H1 (cell line): Measurements from ENCODE around the gene IFT27. TPM values are rescaled to one million over a fixed set of nuclear protein-coding genes. Genes with fewer than 3 reads are reported as not detected.

ENCODE experiments used
- CTCF ChIA-PET: fragments of 300-600 bp; sonication (Branson Sonifier 250); formaldehyde crosslinking; loops from one replicate; lab custom pipeline; 2021; ENCODE audit not compliant: partially characterized antibody; lab: Charles Lee
- POLR2A ChIA-PET: fragments of 300-600 bp; sonication (Branson Sonifier 250); formaldehyde crosslinking; loops from one replicate; lab custom pipeline; 2021; ENCODE audit warnings: inconsistent platforms; ENCODE audit not compliant: partially characterized antibody; lab: Charles Lee
- DNase-seq, 2 experiments: peaks; one replicate each; pipeline versions ENCODE4 v3.0.0 to v3.0.0-alpha.2; 2010 to 2022; ENCODE audit warnings: low spot score in 2 of 2, low read depth in 1 of 2, mixed read lengths in 1 of 2
- FAIRE-seq: peaks from 2 replicates; lab custom pipeline; 2011; peaks lifted over from hg19 to GRCh38; lab: Jason Lieb, UNC
- H2AFZ ChIP-seq: 2 replicates; pipeline ENCODE4 v1.8.1; 2012; ENCODE audit warnings: low read length, inconsistent platforms
- H2AK5ac ChIP-seq: 2 replicates; pipeline ENCODE4 v1.6.1; 2013; ENCODE audit warnings: low read depth, low read length
- H2BK120ac ChIP-seq: replicated peaks from 2 replicates; pipeline ENCODE3; 2013; ENCODE audit warnings: low read depth, low read length, inconsistent platforms
- H2BK12ac ChIP-seq: 2 replicates; pipeline ENCODE4 v1.6.1; 2013; ENCODE audit warnings: low read depth, low read length
- H2BK15ac ChIP-seq: 2 replicates; pipeline ENCODE4 v1.6.1; 2013; ENCODE audit warnings: low read length
- H2BK20ac ChIP-seq: 2 replicates; pipeline ENCODE4 v1.6.1; 2013; ENCODE audit warnings: low read length
- H2BK5ac ChIP-seq: 2 replicates; pipeline ENCODE4 v1.6.1; 2013; ENCODE audit warnings: low read depth, low read length
- H3K14ac ChIP-seq: 2 replicates; pipeline ENCODE4 v1.6.1; 2013; ENCODE audit warnings: inconsistent platforms; ENCODE audit not compliant: insufficient read length
- H3K18ac ChIP-seq: 2 replicates; pipeline ENCODE4 v1.6.1; 2013; ENCODE audit warnings: low read length; ENCODE audit errors: extremely low read depth
- H3K23ac ChIP-seq: 2 replicates; pipeline ENCODE4 v1.6.1; 2013; ENCODE audit warnings: inconsistent platforms; ENCODE audit not compliant: insufficient read length
- H3K23me2 ChIP-seq: 2 replicates; pipeline ENCODE4 v1.6.1; 2013; ENCODE audit warnings: low read depth, low read length
- H3K27ac ChIP-seq: 2 replicates; pipeline ENCODE4 v1.6.1; 2011; ENCODE audit warnings: low read depth, low read length, inconsistent platforms
- H3K27me3 ChIP-seq, 4 experiments: replicated peaks in 1 of 4; 1 replicate in 1 of 4; 2 replicates in 3 of 4; pipeline versions ENCODE4 v1.6.1 to v1.8.1; 2011 to 2013; ENCODE audit warnings: low read length in 3 of 4, mild to moderate bottlenecking in 3 of 4, inconsistent platforms in 2 of 4, mixed read lengths in 2 of 4, moderate library complexity in 1 of 4; ENCODE audit not compliant: control insufficient read depth in 3 of 4, insufficient read depth in 3 of 4; ENCODE audit errors: extremely low read depth in 1 of 4
- H3K36me3 ChIP-seq, 4 experiments: 2 replicates each; pipeline versions ENCODE4 v1.6.1 to v1.8.1; 2011 to 2013; ENCODE audit warnings: mild to moderate bottlenecking in 4 of 4, low read length in 3 of 4, moderate library complexity in 2 of 4, control low read depth in 1 of 4, inconsistent platforms in 1 of 4; ENCODE audit not compliant: insufficient read depth in 4 of 4, control insufficient read depth in 2 of 4
- H3K4ac ChIP-seq: replicated peaks from 2 replicates; pipeline ENCODE3; 2013; ENCODE audit warnings: low read length, low read depth, mixed read lengths, inconsistent platforms; ENCODE audit not compliant: insufficient read length
- H3K4me1 ChIP-seq, 4 experiments: replicated peaks in 1 of 4; 1 replicate in 1 of 4; 2 replicates in 3 of 4; pipeline versions ENCODE4 v1.6.1 to v1.8.1; 2011 to 2013; ENCODE audit warnings: low read length in 3 of 4, inconsistent platforms in 2 of 4, mixed read lengths in 1 of 4; ENCODE audit not compliant: insufficient read depth in 4 of 4, control insufficient read depth in 3 of 4
- H3K4me2 ChIP-seq, 2 experiments: 2 replicates each; pipeline versions ENCODE4 v1.6.1 to v1.8.1; 2011 to 2013; ENCODE audit warnings: low read depth in 2 of 2, low read length in 2 of 2, control low read depth in 1 of 2, inconsistent platforms in 1 of 2, mild to moderate bottlenecking in 1 of 2; ENCODE audit not compliant: insufficient read depth in 1 of 2
- H3K4me3 ChIP-seq, 4 experiments: fragments of 200-600, 300-600 bp in 1 of 4; sonication (generic), shearing (Covaris generic), sonication (Bioruptor Twin) in 1 of 4; 2 replicates each; pipeline versions ENCODE4 v1.5.1 to v1.8.1; 2011 to 2016; ENCODE audit warnings: low read length in 4 of 4, low read depth in 3 of 4, control low read depth in 2 of 4, inconsistent platforms in 2 of 4, mild to moderate bottlenecking in 2 of 4, mixed read lengths in 1 of 4, moderate library complexity in 1 of 4; ENCODE audit not compliant: insufficient read depth in 2 of 4; ENCODE audit errors: extremely low read depth in 1 of 4
- H3K56ac ChIP-seq: replicated peaks from 2 replicates; pipeline ENCODE3; 2013; ENCODE audit warnings: low read depth, mild to moderate bottlenecking, mixed read lengths, low read length, inconsistent platforms; ENCODE audit not compliant: insufficient read length
- H3K79me1 ChIP-seq: 2 replicates; pipeline ENCODE4 v1.6.1; 2013; ENCODE audit warnings: low read depth, low read length, control low read depth
- H3K79me2 ChIP-seq, 2 experiments: 2 replicates each; pipeline versions ENCODE4 v1.6.1 to v1.8.1; 2012 to 2013; ENCODE audit warnings: low read length in 2 of 2, mild to moderate bottlenecking in 2 of 2, inconsistent platforms in 1 of 2; ENCODE audit not compliant: insufficient read depth in 2 of 2, control insufficient read depth in 1 of 2
- H3K9ac ChIP-seq, 4 experiments: replicated peaks in 1 of 4; 1 replicate in 1 of 4; 2 replicates in 3 of 4; pipeline versions ENCODE4 v1.6.1 to v1.8.1; 2011 to 2013; ENCODE audit warnings: low read depth in 3 of 4, low read length in 3 of 4, control low read depth in 2 of 4, mild to moderate bottlenecking in 2 of 4, moderate library complexity in 2 of 4, inconsistent platforms in 1 of 4; ENCODE audit errors: extremely low read depth in 1 of 4
- H3K9me3 ChIP-seq, 2 experiments: 2 replicates each; pipeline versions ENCODE4 v1.6.1 to v1.8.1; 2012 to 2013; ENCODE audit warnings: mild to moderate bottlenecking in 2 of 2, moderate library complexity in 2 of 2, control low read depth in 1 of 2, inconsistent platforms in 1 of 2, low read depth in 1 of 2, low read length in 1 of 2, mixed read lengths in 1 of 2; ENCODE audit not compliant: insufficient read depth in 2 of 2
- H4K20me1 ChIP-seq, 2 experiments: replicated peaks in 1 of 2; 2 replicates each; pipeline versions ENCODE3 to v1.8.1; 2011 to 2013; ENCODE audit warnings: inconsistent platforms in 2 of 2, low read length in 2 of 2, mild to moderate bottlenecking in 1 of 2; ENCODE audit not compliant: insufficient read depth in 2 of 2, control insufficient read depth in 1 of 2
- H4K5ac ChIP-seq: 2 replicates; pipeline ENCODE4 v1.6.1; 2013; ENCODE audit warnings: low read length, low read depth, mixed read lengths, inconsistent platforms; ENCODE audit not compliant: insufficient read length
- H4K8ac ChIP-seq: 2 replicates; pipeline ENCODE4 v1.8.0; 2013; ENCODE audit warnings: mild to moderate bottlenecking, moderate library complexity, low read length, inconsistent platforms; ENCODE audit not compliant: insufficient read depth; ENCODE audit errors: extremely low read depth
- H4K91ac ChIP-seq: replicated peaks from 2 replicates; pipeline ENCODE3; 2013; ENCODE audit warnings: low read length, mixed read lengths, inconsistent platforms; ENCODE audit not compliant: insufficient read length
- RNF2 ChIP-seq: fragments of 200-900, 300-1000 bp; sonication (generic); IDR thresholded peaks from 2 replicates; pipeline ENCODE4 v1.7.1; 2016; ENCODE audit warnings: borderline replicate concordance, low read depth, mild to moderate bottlenecking, antibody characterized with exemption, low read length; ENCODE audit not compliant: poor library complexity, severe bottlenecking; ENCODE audit errors: missing control alignments
- SP1 ChIP-seq: IDR thresholded peaks from 2 replicates; pipeline ENCODE4 v1.6.1; 2011; ENCODE audit warnings: low read depth, low read length
- YY1 ChIP-seq: IDR thresholded peaks from 2 replicates; pipeline ENCODE4 v1.6.1; 2011; ENCODE audit warnings: low read depth, mild to moderate bottlenecking, low read length
- WGBS, 2 experiments: shearing (Covaris generic) in 1 of 2; methylation state at CpG; one replicate each; pipeline versions ENCODE4 v1.1.6 to v1.1.7; 2013 to 2015; ENCODE audit warnings: low lambda C conversion rate in 2 of 2, mixed read lengths in 2 of 2, inconsistent platforms in 1 of 2, low coverage in 1 of 2, missing lambda C conversion rate in 1 of 2; ENCODE audit not compliant: insufficient replicate concordance in 2 of 2, insufficient coverage in 1 of 2, insufficient read length in 1 of 2; ENCODE audit errors: extremely low coverage in 1 of 2, missing lambda C conversion rate in 1 of 2; 5-methylcytosine and 5-hydroxymethylcytosine counted together
- polyA plus RNA-seq, 7 experiments: library from polyadenylated mRNA; depleted of rRNA in 3 of 7; stranded (reverse) in 5 of 7; unstranded in 2 of 7; fragments of >200 nt in 5 of 7; fragments of 200-250 nt in 2 of 7; gene quantifications; 1 replicate in 5 of 7; 2 replicates in 1 of 7; 4 replicates in 1 of 7; pipeline versions ENCODE4 v1.2.1 to v1.2.3, GENCODE V29; 2011 to 2013; ENCODE audit warnings: missing spikeins in 2 of 7, mixed read lengths in 2 of 7
- total RNA-seq: library from RNA; stranded (reverse); fragmentation: NEBNext Ultra II Directional; extraction: Animal tissue kit (Norgen Biotek cat#: 25700); gene quantifications from 2 replicates; pipeline ENCODE4 v1.2.1, GENCODE V29; 2021

IFT27 gene
- total and polyA plus RNA-seq, 2 of the 8 experiments (the other 6 are each of a cell fraction or from before 2014, with no cell fraction given): 36.4 to 46.2 TPM

GRCh38 chr22:36796552-36797175 is 20.7 kb upstream of the IFT27 start:
- CTCF ChIA-PET: interaction anchor here (0.7 to 2.6 kb wide), 8 partner anchors 10 to 69 kb away, joined by 3 to 10 read pairs (median 4); no protein-coding TSS in a partner anchor
- H4K20me1 ChIP-seq: no peaks in the 10 kb centered on the region

More at GRCh38 chr22:36796552-36797175, 20.7 kb upstream of the IFT27 start:
- Histone ChIP-seq H2AFZ (no peak overlapping the region), H2BK5ac (peak overlapping the region; percentile 78; the same call in 1 of the 2 replicates), H3K18ac (0 out of 2 replicates have a peak overlapping the region, but pooled peaks have one; percentile 53), H2BK15ac (0 out of 2 replicates have a peak overlapping the region, but pooled peaks have one; percentile 72), H3K23me2 (peaks cover 2% of the 10 kb centered on the region; the same call in 1 of the 2 replicates), H3K4me1 (peaks cover 8 to 23% (median 15%) of the 10 kb centered on the region in 4 experiments), H2BK12ac (0 out of 2 replicates have a peak overlapping the region, but pooled peaks have one; percentile 39), H2AK5ac (no peak overlapping the region), H4K91ac (peak overlapping the region; percentile 26), H3K9ac (no peak overlapping the region), H3K4me3 (peak overlapping the region in 3 of 4 experiments; percentile 9 to 26 (median 10); a peak in 2 of 8 replicates), H3K27me3 (no peaks in the 10 kb centered on the region), H3K36me3 (no peaks in the 10 kb centered on the region), H3K27ac (no peak overlapping the region), H4K8ac (no peak overlapping the region), H3K9me3 (no peaks in the 10 kb centered on the region), H2BK20ac (no peak overlapping the region), H2BK120ac (no peak overlapping the region), H3K4ac (no peak overlapping the region), H3K56ac (no peak overlapping the region), H3K14ac (no peak overlapping the region), H4K5ac (no peak overlapping the region), H3K4me2 (peak overlapping the region; percentile 45 to 53), H3K79me2 (no peaks in the 10 kb centered on the region), H3K23ac (no peak overlapping the region), H3K79me1 (no peaks in the 10 kb centered on the region; the same call in 1 of the 2 replicates)
- FAIRE-seq (no peak), DNase-seq (peak in 1 of 2 experiments; percentile 51)
- POLR2A ChIA-PET: no interaction called here
- no peak for TF ChIP-seq RNF2
- TF ChIP-seq YY1: 0 out of 2 replicates have a peak, but pooled peaks have one; percentile 28
- peak; percentile 84 for TF ChIP-seq SP1
- 63% methylated on average over 7 of the region's 7 CpGs; no CpG with 5 or more reads in 1 of the 2 experiments for WGBS, 2 experiments
